ENCODE results near the gene PROM1. TPM values are rescaled to one million over a fixed set of nuclear protein-coding genes. Genes with fewer than 3 reads are reported as not detected.

Gene PROM1
- total and polyA plus RNA-seq, 9 of the 15 experiments (the other 6 are each of a cell fraction or from before 2014, with no cell fraction given), result 0.05 TPM; not detected in 8

GRCh38 chr4:16027114-16027513 lies 56.7 kb downstream of the PROM1 start:
- no TSS peak for BruUV-seq (replicated peaks)
- ATAC-seq (no peak), FAIRE-seq (no peak), DNase-seq (ENCODE audit: extremely low read depth in 1 of 4, low spot score in 3 of 4) (no peak)
- H3K36me3 ChIP-seq (ENCODE audit: control insufficient read depth, insufficient read depth, low read length), result no peaks in the 10 kb centered on the region
- H3K27me3 ChIP-seq (ENCODE audit: control insufficient read depth in 2 of 2, insufficient read depth in 2 of 2, low read length in 2 of 2), result peaks cover 7 to 13% of the 10 kb centered on the region in 2 experiments; a peak in 2 of 5 replicates
- intact Hi-C loops (cut with micrococcal nuclease) (loop anchor here (2.0 to 10.0 kb wide), 2 partner anchors 172 to 558 kb away; no protein-coding TSS in a partner anchor), in situ Hi-C loops (cut with MboI) (no loop called here)
- H3K9ac ChIP-seq (ENCODE audit: insufficient read depth in 1 of 2, low read depth in 2 of 2, low read length in 2 of 2), result no peak overlapping the region
- no peak overlapping the region for H3K4me2 ChIP-seq (ENCODE audit: insufficient read depth, low read length)
- ChIA-PET POLR2A (no interaction called here), CTCF (ENCODE audit: low intra/inter-chr PET ratio) (interaction anchor here (0.6 to 3.7 kb wide), 2 partner anchors 238 to 608 kb away, joined by 3 to 28 read pairs; no protein-coding TSS in a partner anchor)
- WGBS (ENCODE audit: insufficient coverage, low coverage, missing lambda C conversion rate), result 0% methylated on average over 2 of the region's 2 CpGs
- no peak overlapping the region for H3K4me3 ChIP-seq
- H3K4me1 ChIP-seq (replicated peaks in 1 of 2; ENCODE audit: control insufficient read depth in 2 of 2, insufficient read depth in 2 of 2, low read length in 2 of 2), result no peaks in the 10 kb centered on the region
- no peak overlapping the region for H2AFZ ChIP-seq (ENCODE audit: low read depth, low read length)
- no peak overlapping the region for H3K27ac ChIP-seq (ENCODE audit: extremely low read depth, low read depth, low read length)
- H3K9me3 ChIP-seq (replicated peaks; ENCODE audit: control insufficient read depth, insufficient read depth, low read depth, low read length), result no peaks in the 10 kb centered on the region
- H3K79me2 ChIP-seq (ENCODE audit: control insufficient read depth, insufficient read depth, low read length), result no peaks in the 10 kb centered on the region
- H3K9me1 ChIP-seq (ENCODE audit: control insufficient read depth, insufficient read depth, low read length), result no peaks in the 10 kb centered on the region
- no peaks in the 10 kb centered on the region; the same call in 1 of the 2 replicates for H4K20me1 ChIP-seq (replicated peaks; ENCODE audit: control insufficient read depth, insufficient read depth, low read length)
- TF ChIP-seq, protein P1, sequence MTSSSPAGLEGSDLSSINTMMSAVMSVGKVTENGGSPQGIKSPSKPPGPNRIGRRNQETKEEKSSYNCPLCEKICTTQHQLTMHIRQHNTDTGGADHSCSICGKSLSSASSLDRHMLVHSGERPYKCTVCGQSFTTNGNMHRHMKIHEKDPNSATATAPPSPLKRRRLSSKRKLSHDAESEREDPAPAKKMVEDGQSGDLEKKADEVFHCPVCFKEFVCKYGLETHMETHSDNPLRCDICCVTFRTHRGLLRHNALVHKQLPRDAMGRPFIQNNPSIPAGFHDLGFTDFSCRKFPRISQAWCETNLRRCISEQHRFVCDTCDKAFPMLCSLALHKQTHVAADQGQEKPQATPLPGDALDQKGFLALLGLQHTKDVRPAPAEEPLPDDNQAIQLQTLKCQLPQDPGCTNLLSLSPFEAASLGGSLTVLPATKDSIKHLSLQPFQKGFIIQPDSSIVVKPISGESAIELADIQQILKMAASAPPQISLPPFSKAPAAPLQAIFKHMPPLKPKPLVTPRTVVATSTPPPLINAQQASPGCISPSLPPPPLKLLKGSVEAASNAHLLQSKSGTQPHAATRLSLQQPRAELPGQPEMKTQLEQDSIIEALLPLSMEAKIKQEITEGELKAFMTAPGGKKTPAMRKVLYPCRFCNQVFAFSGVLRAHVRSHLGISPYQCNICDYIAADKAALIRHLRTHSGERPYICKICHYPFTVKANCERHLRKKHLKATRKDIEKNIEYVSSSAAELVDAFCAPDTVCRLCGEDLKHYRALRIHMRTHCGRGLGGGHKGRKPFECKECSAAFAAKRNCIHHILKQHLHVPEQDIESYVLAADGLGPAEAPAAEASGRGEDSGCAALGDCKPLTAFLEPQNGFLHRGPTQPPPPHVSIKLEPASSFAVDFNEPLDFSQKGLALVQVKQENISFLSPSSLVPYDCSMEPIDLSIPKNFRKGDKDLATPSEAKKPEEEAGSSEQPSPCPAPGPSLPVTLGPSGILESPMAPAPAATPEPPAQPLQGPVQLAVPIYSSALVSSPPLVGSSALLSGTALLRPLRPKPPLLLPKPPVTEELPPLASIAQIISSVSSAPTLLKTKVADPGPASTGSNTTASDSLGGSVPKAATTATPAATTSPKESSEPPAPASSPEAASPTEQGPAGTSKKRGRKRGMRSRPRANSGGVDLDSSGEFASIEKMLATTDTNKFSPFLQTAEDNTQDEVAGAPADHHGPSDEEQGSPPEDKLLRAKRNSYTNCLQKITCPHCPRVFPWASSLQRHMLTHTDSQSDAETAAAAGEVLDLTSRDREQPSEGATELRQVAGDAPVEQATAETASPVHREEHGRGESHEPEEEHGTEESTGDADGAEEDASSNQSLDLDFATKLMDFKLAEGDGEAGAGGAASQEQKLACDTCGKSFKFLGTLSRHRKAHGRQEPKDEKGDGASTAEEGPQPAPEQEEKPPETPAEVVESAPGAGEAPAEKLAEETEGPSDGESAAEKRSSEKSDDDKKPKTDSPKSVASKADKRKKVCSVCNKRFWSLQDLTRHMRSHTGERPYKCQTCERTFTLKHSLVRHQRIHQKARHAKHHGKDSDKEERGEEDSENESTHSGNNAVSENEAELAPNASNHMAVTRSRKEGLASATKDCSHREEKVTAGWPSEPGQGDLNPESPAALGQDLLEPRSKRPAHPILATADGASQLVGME (CRISPR knock-in tag; IDR thresholded peaks at IDR 0.05), result no peak
- TF ChIP-seq NCOA6 (IDR thresholded peaks at IDR 0.05) (no peak), HNRNPUL1 (IDR thresholded peaks at IDR 0.05; ENCODE audit: low read length) (no peak), ATF3 (IDR thresholded peaks at IDR 0.05) (no peak), ATF3 (CRISPR knock-in tag; conservative IDR thresholded peaks at IDR 0.05) (no peak), RBM14 (IDR thresholded peaks at IDR 0.05; ENCODE audit: borderline replicate concordance, insufficient read depth, low read depth, low read length) (no peak), PRMT5 (CRISPR knock-in tag; IDR thresholded peaks at IDR 0.05) (no peak), SIN3B (IDR thresholded peaks at IDR 0.05; ENCODE audit: low read depth) (no peak), KLF1 (tag; IDR thresholded peaks at IDR 0.05) (no peak), FOXK2 (conservative IDR thresholded peaks at IDR 0.05 in 1 of 2, IDR thresholded peaks at IDR 0.05 in 1 of 2; ENCODE audit: low read depth in 2 of 2) (no peak), MLLT1 (IDR thresholded peaks at IDR 0.05) (no peak)
- TF ChIP-seq, protein P2, sequence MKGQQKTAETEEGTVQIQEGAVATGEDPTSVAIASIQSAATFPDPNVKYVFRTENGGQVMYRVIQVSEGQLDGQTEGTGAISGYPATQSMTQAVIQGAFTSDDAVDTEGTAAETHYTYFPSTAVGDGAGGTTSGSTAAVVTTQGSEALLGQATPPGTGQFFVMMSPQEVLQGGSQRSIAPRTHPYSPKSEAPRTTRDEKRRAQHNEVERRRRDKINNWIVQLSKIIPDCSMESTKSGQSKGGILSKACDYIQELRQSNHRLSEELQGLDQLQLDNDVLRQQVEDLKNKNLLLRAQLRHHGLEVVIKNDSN (CRISPR knock-in tag; IDR thresholded peaks at IDR 0.05), result no peak
- TF ChIP-seq, protein P3, sequence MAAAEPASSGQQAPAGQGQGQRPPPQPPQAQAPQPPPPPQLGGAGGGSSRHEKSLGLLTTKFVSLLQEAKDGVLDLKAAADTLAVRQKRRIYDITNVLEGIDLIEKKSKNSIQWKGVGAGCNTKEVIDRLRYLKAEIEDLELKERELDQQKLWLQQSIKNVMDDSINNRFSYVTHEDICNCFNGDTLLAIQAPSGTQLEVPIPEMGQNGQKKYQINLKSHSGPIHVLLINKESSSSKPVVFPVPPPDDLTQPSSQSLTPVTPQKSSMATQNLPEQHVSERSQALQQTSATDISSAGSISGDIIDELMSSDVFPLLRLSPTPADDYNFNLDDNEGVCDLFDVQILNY (CRISPR knock-in tag; IDR thresholded peaks at IDR 0.05), result no peak

Measured in K562 (cell line).